Activated T-cell treated with anti-CD3 and anti-CD28 coated beads for 48 hours (primary cell): ENCODE results near the gene ZBTB47.

ENCODE experiments used
- DNase-seq: peaks from one replicate; pipeline ENCODE4 v3.0.0-alpha.2; 2020; ENCODE audit warnings: low read depth

Gene ZBTB47

GRCh38 chr3:42699511-42699971, 46.0 kb downstream of the ZBTB47 start:
- no peak for DNase-seq

- DNase-seq = no peak
Observed at GRCh38 chr3:42700366-42701288, 47.1 kb downstream of the ZBTB47 start.

- DNase-seq = peak; percentile 46
Observed at GRCh38 chr3:42701371-42702065, 48.0 kb downstream of the ZBTB47 start.

- DNase-seq = no peak
Observed at GRCh38 chr3:42702066-42702951, 48.8 kb downstream of the ZBTB47 start, which contains the start of gene HHATL. Gene HHATL, minus strand, starts transcription at chr3:42702798. Its CDS starts 1,972 bp downstream, at chr3:42700826.

- no peak for DNase-seq
Observed at GRCh38 chr3:42702982-42703694, 49.6 kb downstream of the ZBTB47 start.

- DNase-seq = no peak
Observed at GRCh38 chr3:42703695-42704025, 50.2 kb downstream of the ZBTB47 start.

- DNase-seq = no peak
Observed at GRCh38 chr3:42704136-42704841, 50.8 kb downstream of the ZBTB47 start.

- no peak for DNase-seq
Observed at GRCh38 chr3:42705058-42705767, 51.7 kb downstream of the ZBTB47 start.

- DNase-seq = no peak
Observed at GRCh38 chr3:42705962-42706585, 52.6 kb downstream of the ZBTB47 start.

GRCh38 chr3:42706721-42707619, 53.5 kb downstream of the ZBTB47 start:
- DNase-seq = no peak

GRCh38 chr3:42707620-42708355, 54.3 kb downstream of the ZBTB47 start:
- DNase-seq = no peak

- DNase-seq = no peak
Observed at GRCh38 chr3:42708611-42709151, 55.2 kb downstream of the ZBTB47 start.

GRCh38 chr3:42709621-42710020, 56.1 kb downstream of the ZBTB47 start:
- DNase-seq = no peak

- DNase-seq = no peak
Observed at GRCh38 chr3:42710323-42711021, 57.0 kb downstream of the ZBTB47 start.

- DNase-seq = no peak
Observed at GRCh38 chr3:42711491-42712343, 58.2 kb downstream of the ZBTB47 start.

- DNase-seq = no peak
Observed at GRCh38 chr3:42712344-42712648, 58.8 kb downstream of the ZBTB47 start.
